Measurements from ENCODE around the gene DUSP7. TPM values are rescaled to one million over a fixed set of nuclear protein-coding genes. Genes with fewer than 3 reads are reported as not detected.
A peak's percentile ranks its signal among the peaks of the same experiment; 100 is the strongest.

Gene DUSP7
- total RNA-seq, 1 experiment from 2014 or later = 18.8 TPM

- ChIA-PET POLR2A (interaction anchor here (1.1 to 1.3 kb wide), 2 partner anchors 11 to 35 kb away, joined by 4 to 5 read pairs; no protein-coding TSS in a partner anchor), CTCF (interaction anchor here (0.7 to 13.0 kb wide), 7 partner anchors 8 to 753 kb away, joined by 3 to 138 read pairs (median 11); partner anchors contain the start of gene DUSP7)
- Mint-ChIP-seq H3K27me3 (ENCODE audit: low read depth) (no peaks in the 10 kb centered on the region), H3K4me1 (peaks cover 9% of the 10 kb centered on the region), H3K27ac (no peak overlapping the region), H3K4me3 (no peak overlapping the region), H3K36me3 (no peaks in the 10 kb centered on the region), H3K9me3 (no peaks in the 10 kb centered on the region)
- TF ChIP-seq ZNF121 (CRISPR knock-in tag; IDR thresholded peaks at IDR 0.05) (no peak), SMAD4 (CRISPR knock-in tag; IDR thresholded peaks at IDR 0.05) (no peak), GRHL2 (CRISPR knock-in tag; IDR thresholded peaks at IDR 0.05; ENCODE audit: insufficient replicate concordance, severe bottlenecking) (no peak), ETV6 (CRISPR knock-in tag; IDR thresholded peaks at IDR 0.05) (no peak), CREB1 (CRISPR knock-in tag; IDR thresholded peaks at IDR 0.05) (no peak), FOXP1 (CRISPR knock-in tag; IDR thresholded peaks at IDR 0.05; ENCODE audit: borderline replicate concordance) (no peak), FOXP4 (CRISPR knock-in tag; IDR thresholded peaks at IDR 0.05) (no peak), ZMAT4 (CRISPR knock-in tag; IDR thresholded peaks at IDR 0.05) (no peak), CREM (CRISPR knock-in tag; IDR thresholded peaks at IDR 0.05) (no peak), NR3C1 (CRISPR knock-in tag; conservative IDR thresholded peaks at IDR 0.05; ENCODE audit: low read depth) (no peak), ZNF263 (CRISPR knock-in tag; IDR thresholded peaks at IDR 0.05; ENCODE audit: low read depth) (no peak), ESRRA (CRISPR knock-in tag; IDR thresholded peaks at IDR 0.05; ENCODE audit: borderline replicate concordance) (no peak), ZBTB43 (CRISPR knock-in tag; IDR thresholded peaks at IDR 0.05) (no peak), OVOL2 (CRISPR knock-in tag; IDR thresholded peaks at IDR 0.05; ENCODE audit: borderline replicate concordance) (no peak), ZNF532 (CRISPR knock-in tag; IDR thresholded peaks at IDR 0.05; ENCODE audit: borderline replicate concordance) (no peak), ZNF512 (CRISPR knock-in tag; IDR thresholded peaks at IDR 0.05; ENCODE audit: borderline replicate concordance) (no peak), ZBTB21 (CRISPR knock-in tag; IDR thresholded peaks at IDR 0.05; ENCODE audit: borderline replicate concordance) (no peak), JUN (CRISPR knock-in tag; IDR thresholded peaks at IDR 0.05) (no peak), ATF1 (CRISPR knock-in tag; IDR thresholded peaks at IDR 0.05) (no peak)
- peak; percentile 84 for ATAC-seq
- no peak for DNase-seq (ENCODE audit: low spot score)
Measured at GRCh38 chr3:52022323-52023100, 33.9 kb downstream of the DUSP7 start.

Data from WTC11 (cell line).